ENCODE measurements around the gene SGSH.
"Not testable (repeated sequence)": the region's sequence is repeated elsewhere in the genome, so short reads cannot be mapped to it uniquely, and the experiment has no call there.

The SGSH gene

GRCh38 chr17:80253631-80254395 is 33.7 kb upstream of the SGSH start:
- DNase-seq, result no peak

DNA sequence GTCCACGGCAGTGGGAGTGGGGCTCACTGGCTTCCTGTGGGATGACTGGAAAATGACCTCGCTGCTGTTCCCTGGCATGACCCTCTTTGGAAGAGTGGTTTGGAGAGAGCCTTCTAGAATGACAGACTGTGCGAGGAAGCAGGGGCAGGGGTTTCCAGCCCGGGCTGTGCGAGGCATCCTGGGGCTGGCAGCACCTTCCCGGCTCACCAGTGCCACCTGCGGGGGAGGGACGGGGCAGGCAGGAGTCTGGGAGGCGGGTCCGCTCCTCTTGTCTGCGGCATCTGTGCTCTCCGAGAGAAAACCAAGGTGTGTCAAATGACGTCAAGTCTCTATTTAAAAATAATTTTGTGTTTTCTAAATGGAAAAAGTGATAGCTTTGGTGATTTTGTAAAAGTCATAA is 32.7 kb upstream of the SGSH start:
- DNase-seq, result peak; percentile 25

- no peak for DNase-seq
Measured at GRCh38 chr17:80251966-80252365, 31.8 kb upstream of the SGSH start.

- DNase-seq, result no peak
Measured at GRCh38 chr17:80248894-80249710, 29.0 kb upstream of the SGSH start.

DNA sequence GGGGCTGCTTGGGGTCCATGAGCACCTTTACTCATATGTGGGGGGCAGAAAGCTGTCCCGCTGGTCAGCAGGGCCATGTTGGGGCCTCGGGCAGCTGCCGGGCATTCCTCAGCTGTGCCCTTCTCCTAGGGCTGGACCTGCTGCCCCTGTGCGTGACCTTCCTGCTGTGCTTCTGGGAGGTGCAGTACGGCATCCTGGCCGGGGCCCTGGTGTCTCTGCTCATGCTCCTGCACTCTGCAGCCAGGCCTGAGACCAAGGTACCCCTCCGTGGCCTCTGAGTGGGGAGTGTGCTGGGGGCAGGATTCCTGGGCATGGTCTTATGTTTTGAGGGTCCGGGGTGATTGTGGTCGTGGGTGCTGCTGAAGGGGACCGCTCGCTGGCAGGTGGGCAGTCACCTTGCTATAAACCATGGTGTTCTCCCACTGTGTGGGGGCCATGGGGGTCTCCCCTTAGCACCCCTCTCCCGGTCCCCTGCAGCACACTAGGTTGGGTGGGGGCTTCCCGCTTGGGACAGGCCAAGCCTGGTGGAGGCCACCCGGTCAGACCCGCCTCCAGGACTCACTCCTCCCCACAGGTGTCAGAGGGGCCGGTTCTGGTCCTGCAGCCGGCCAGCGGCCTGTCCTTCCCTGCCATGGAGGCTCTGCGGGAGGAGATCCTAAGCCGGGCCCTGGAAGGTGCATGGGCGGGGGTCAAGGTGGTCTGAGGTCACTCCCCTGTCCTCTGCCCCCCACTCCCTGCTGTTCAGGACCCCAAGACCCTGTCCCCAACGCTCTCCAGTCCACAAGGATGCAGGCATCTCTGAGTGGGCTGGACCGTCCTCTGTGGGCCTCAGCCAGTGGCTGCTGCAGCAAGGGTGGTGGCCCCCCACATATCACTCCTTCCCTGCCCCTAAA is 28.1 kb upstream of the SGSH start:
- DNase-seq, result no peak

DNA sequence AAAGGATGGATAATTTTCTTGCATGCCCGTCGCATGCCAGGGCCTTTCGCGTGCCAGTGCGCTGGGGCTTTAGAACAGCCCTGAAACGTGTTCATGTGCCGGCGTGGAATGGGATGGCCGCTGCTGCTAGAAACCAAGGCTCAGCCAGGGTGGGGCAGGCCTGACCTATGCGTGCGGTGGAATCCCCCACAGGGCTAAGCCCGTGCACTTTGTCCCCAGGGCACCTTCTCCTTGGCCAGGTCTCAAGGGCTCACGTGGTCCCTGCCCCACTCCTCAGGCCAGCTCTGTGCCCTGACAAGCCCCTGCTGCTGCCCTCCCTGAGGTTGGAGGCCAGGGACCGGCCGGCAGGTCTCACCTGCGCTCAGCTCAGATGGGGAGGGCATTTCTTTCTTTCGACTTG is 27.4 kb upstream of the SGSH start:
- no peak for DNase-seq

DNA sequence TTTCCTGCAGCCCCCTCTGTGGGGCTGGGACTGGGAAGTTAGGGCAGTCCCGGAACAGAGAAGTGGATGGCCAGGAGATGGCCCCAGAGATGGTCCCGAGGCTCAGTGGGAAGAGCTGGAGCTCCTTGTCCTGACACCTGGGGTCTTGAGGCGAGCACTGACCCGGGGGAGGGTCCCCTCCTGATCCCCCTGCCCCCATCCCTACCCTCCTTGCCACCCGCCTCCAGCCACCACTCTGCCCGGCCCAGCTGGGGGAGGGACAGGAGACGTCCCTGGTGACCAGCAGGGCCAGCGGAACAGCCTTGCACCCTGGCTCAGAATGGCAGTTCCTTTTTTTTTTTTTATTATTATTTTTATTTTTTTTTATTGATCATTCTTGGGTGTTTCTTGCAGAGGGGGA is 26.6 kb upstream of the SGSH start:
- DNase-seq, result no peak

DNA sequence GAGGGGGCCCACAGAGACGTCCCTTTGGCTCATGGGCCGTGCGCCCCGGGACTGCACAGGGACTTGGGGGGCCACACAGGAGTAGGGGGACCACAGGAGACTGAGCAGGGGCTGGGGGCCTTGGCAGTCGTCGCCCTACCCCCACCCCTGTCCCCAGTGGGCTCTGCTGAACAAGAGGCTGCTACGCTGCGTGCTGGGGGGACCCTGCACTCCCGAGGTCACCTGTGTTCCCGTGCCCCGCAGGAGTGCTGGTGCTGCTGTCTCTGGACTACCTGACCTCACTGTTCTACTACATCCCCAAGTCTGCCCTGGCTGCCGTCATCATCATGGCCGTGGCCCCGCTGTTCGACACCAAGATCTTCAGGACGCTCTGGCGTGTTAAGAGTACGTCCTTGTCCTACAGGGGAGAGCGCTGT is 26.1 kb upstream of the SGSH start:
- no peak for DNase-seq

DNA sequence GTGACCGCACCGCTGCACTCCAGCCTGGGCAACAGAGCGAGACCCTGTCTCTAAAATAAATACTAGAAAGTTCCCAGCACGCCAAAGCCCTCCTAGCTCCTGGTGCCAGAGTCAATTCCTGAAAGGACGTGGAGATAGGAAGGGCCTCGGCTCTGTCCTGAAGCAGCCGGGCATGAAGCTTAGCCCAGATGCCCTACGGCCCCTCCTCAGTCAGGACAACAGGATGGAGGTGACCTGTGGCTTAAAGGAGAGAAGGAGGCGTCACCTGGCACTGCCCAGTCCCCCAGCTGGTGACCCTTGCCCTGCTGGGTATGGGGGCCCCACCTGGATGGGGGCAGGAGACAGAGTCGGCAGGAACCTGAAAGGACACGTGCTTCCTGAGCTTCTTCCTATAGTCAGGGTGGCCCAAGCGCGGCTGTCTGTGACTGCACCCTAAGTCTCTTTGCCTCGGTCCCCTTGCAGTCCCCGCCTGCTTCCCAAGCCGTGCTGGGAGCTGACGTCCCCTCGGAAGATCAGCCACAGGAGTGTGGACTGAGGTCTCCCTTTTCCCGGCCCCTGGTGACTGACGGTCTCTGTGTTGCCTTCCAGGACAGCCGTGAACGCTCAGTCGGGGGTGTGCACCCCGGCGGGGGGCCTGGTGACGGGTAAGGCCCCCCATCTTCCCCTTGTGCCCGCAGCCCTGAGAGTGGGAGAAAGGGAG is 25.6 kb upstream of the SGSH start:
- no peak for DNase-seq

DNA sequence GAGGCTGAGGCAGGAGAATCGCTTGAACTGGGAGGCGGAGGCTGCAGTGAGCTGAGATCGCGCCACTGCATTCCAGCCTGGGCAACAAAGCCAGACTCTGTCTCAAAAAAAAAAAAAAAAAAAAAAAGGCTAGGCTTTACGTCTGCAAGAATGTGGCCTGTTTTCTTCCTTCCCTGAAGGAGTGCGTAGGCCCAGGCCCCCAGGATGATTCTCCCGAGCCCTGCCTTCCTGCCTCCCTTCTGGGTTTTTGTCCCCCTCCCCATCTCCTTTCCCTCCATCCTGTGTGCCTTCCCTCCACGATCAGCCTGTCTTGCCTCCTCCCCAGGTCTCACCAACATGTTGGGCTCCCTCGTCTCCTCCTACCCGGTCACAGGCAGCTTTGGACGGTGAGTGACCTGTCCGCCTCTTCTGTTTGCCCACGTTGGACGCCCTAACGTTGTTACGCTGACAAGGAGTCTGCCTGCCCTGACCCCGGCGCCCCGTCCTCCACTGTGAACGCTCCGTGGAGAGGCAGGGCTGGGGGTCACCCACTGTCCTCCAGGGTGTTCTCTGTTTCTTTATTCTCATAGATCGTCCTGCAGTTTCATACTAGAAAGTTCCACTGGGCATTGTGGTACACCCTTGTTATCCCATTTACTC is 24.9 kb upstream of the SGSH start:
- DNase-seq, result no peak

DNA sequence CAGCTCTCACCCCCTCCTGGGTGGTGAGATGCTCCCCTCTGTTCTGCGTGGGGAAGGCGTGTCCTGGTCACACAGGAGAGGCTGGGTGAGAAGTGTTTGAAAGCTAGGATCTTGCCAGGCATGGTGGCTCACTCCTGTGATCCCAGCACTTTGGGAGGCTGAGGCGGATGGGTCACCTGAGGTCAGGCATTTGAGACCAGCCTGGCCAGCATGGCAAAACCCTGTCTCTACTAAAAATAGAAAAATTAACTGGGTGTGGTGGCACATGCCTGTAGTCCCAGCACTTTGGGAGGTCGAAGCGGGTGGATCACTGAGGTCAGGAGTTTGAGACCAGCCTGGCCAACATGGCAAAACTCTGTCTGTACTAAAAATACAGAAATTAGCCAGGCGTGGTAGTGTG is 24.3 kb upstream of the SGSH start:
- not testable (repeated sequence) for DNase-seq

GRCh38 chr17:80243526-80244433 is 23.6 kb upstream of the SGSH start:
- no peak for DNase-seq

GRCh38 chr17:80242505-80242904 is 22.4 kb upstream of the SGSH start:
- no peak for DNase-seq

GRCh38 chr17:80237386-80237785 is 17.3 kb upstream of the SGSH start:
- DNase-seq, result no peak

GRCh38 chr17:80236911-80237310 is 16.8 kb upstream of the SGSH start:
- no peak for DNase-seq

GRCh38 chr17:80233202-80233601 is 13.1 kb upstream of the SGSH start:
- no peak for DNase-seq

GRCh38 chr17:80232438-80232837 is 12.3 kb upstream of the SGSH start:
- no peak for DNase-seq

GRCh38 chr17:80229011-80229410 is 8.9 kb upstream of the SGSH start:
- no peak for DNase-seq

DNA sequence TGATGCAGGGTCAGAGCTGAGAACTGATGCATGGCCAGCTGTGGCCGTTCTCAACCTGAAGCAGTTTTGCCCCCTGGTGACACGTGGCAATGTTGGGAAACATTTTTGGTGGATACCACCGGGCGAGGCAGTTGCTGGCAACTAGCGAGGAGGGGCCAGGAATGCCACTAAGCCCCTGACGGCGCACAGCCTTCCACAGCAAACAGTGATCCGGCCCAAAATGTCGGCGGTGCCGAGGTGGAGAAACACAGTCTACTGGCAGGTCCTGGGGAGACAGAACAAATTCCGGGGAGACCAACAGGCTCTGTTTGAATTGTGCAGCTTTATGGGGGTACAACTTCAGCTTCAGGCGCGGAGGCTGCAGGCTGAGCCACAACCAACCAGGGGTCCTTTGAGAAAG is 8.3 kb upstream of the SGSH start:
- DNase-seq, result no peak

DNA sequence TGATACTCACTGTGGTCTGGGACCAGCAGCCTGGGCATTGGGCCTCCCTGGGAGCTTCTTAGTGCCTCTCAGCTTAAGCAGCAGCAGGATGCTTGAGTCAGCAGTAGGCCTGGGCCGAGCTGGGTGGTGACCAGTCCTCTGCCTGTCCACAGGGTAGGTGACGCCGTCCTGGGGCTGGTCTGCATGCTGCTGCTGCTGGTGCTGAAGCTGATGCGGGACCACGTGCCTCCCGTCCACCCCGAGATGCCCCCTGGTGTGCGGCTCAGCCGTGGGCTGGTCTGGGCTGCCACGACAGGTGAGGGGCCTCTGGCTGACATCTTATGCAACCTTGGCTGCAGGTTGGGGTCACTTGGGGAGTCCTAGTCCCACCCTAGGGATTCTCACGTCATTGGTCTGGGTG is 7.5 kb upstream of the SGSH start:
- DNase-seq, result no peak

GRCh38 chr17:80227156-80227555 is 7.0 kb upstream of the SGSH start:
- DNase-seq, result no peak

Data from NCI-H2029 (cell line).